Parathyroid adenoma (tissue), 2 donors: ENCODE results near the gene CCDC88A.
"Not testable (repeated sequence)": the region's sequence is repeated elsewhere in the genome, so short reads cannot be mapped to it uniquely, and the experiment has no call there.

Experiments
- H2AFZ ChIP-seq: fragments of 300-600 bp; sonication (generic); one replicate; pipeline ENCODE4 v1.7.0; 2017; ENCODE audit warnings: antibody characterized with exemption, mild to moderate bottlenecking
- H3K27ac ChIP-seq: fragments of 300-600 bp; sonication (generic); one replicate; pipeline ENCODE4 v1.7.0; 2017
- H3K27me3 ChIP-seq: fragments of 300-600 bp; sonication (generic); one replicate; pipeline ENCODE4 v1.7.0; 2017; ENCODE audit warnings: low read length; ENCODE audit not compliant: control insufficient read depth, insufficient read depth
- H3K36me3 ChIP-seq: fragments of 300-600 bp; sonication (generic); one replicate; pipeline ENCODE4 v1.7.0; 2017; ENCODE audit warnings: low read length; ENCODE audit not compliant: control insufficient read depth, insufficient read depth
- H3K4me1 ChIP-seq: fragments of 300-600 bp; sonication (generic); one replicate; pipeline ENCODE4 v1.7.0; 2017; ENCODE audit warnings: control low read depth
- H3K4me2 ChIP-seq: fragments of 300-600 bp; sonication (generic); one replicate; pipeline ENCODE4 v1.7.0; 2017; ENCODE audit warnings: low read length
- H3K4me3 ChIP-seq: fragments of 300-600 bp; sonication (generic); one replicate; pipeline ENCODE4 v1.7.0; 2017; ENCODE audit warnings: low read depth, low read length
- H3K79me2 ChIP-seq: fragments of 300-600 bp; sonication (generic); one replicate; pipeline ENCODE4 v1.7.0; 2017; ENCODE audit warnings: control low read depth
- H3K9ac ChIP-seq: fragments of 300-600 bp; sonication (generic); one replicate; pipeline ENCODE4 v1.7.0; 2017; ENCODE audit warnings: mild to moderate bottlenecking
- H3K9me3 ChIP-seq: fragments of 300-600 bp; sonication (generic); one replicate; pipeline ENCODE4 v1.7.0; 2017; ENCODE audit warnings: low read length; ENCODE audit not compliant: control insufficient read depth
- CTCF ChIP-seq: fragments of 300-600 bp; sonication (generic); IDR thresholded peaks from one replicate; pipeline ENCODE4 v1.7.0; 2017; ENCODE audit warnings: antibody characterized with exemption, mild to moderate bottlenecking
- donor health status: primary hyperparathyroidism.

Gene CCDC88A

GRCh38 chr2:55459279-55459678 lies 39.6 kb upstream of the CCDC88A start:
- H3K9me3 ChIP-seq = no peaks in the 10 kb centered on the region
- no peaks in the 10 kb centered on the region for H3K27me3 ChIP-seq
- no peak overlapping the region for H3K4me2 ChIP-seq
- no peak overlapping the region for H3K4me3 ChIP-seq
- H3K4me1 ChIP-seq = no peaks in the 10 kb centered on the region
- H3K27ac ChIP-seq = no peak overlapping the region
- no peaks in the 10 kb centered on the region for H3K79me2 ChIP-seq
- H3K9ac ChIP-seq = no peak overlapping the region
- no peaks in the 10 kb centered on the region for H3K36me3 ChIP-seq
- no peak for TF ChIP-seq CTCF
- no peak overlapping the region for H2AFZ ChIP-seq

GRCh38 chr2:55454121-55454520 lies 34.5 kb upstream of the CCDC88A start:
- no peak for TF ChIP-seq CTCF
- H3K36me3 ChIP-seq = no peaks in the 10 kb centered on the region
- H2AFZ ChIP-seq = no peak overlapping the region
- no peaks in the 10 kb centered on the region for H3K4me1 ChIP-seq
- H3K9ac ChIP-seq = no peak overlapping the region
- no peak overlapping the region for H3K4me3 ChIP-seq
- H3K27me3 ChIP-seq = no peaks in the 10 kb centered on the region
- H3K79me2 ChIP-seq = no peaks in the 10 kb centered on the region
- no peak overlapping the region for H3K4me2 ChIP-seq
- no peaks in the 10 kb centered on the region for H3K9me3 ChIP-seq
- no peak overlapping the region for H3K27ac ChIP-seq

- Histone ChIP-seq H3K79me2 (no peaks in the 10 kb centered on the region), H3K4me3 (no peak overlapping the region), H3K9me3 (no peaks in the 10 kb centered on the region), H3K27me3 (no peaks in the 10 kb centered on the region), H2AFZ (no peak overlapping the region), H3K9ac (no peak overlapping the region), H3K4me1 (no peaks in the 10 kb centered on the region), H3K36me3 (no peaks in the 10 kb centered on the region), H3K27ac (no peak overlapping the region), H3K4me2 (no peak overlapping the region)
- TF ChIP-seq CTCF = no peak
Observed at GRCh38 chr2:55452879-55453278, 33.2 kb upstream of the CCDC88A start.

- no peak overlapping the region for H3K27ac ChIP-seq
- no peak overlapping the region for H3K4me2 ChIP-seq
- no peaks in the 10 kb centered on the region for H3K27me3 ChIP-seq
- TF ChIP-seq CTCF = no peak
- no peak overlapping the region for H2AFZ ChIP-seq
- H3K36me3 ChIP-seq = no peaks in the 10 kb centered on the region
- no peak overlapping the region for H3K4me3 ChIP-seq
- no peaks in the 10 kb centered on the region for H3K9me3 ChIP-seq
- H3K79me2 ChIP-seq = no peaks in the 10 kb centered on the region
- H3K4me1 ChIP-seq = no peaks in the 10 kb centered on the region
- no peak overlapping the region for H3K9ac ChIP-seq
Observed at GRCh38 chr2:55451699-55452098, 32.0 kb upstream of the CCDC88A start.

GRCh38 chr2:55450014-55450413 lies 30.4 kb upstream of the CCDC88A start:
- H3K4me3 ChIP-seq, H3K9ac ChIP-seq, H3K36me3 ChIP-seq, H3K4me2 ChIP-seq, H3K79me2 ChIP-seq, H3K27ac ChIP-seq, H3K4me1 ChIP-seq, H2AFZ ChIP-seq, H3K27me3 ChIP-seq, H3K9me3 ChIP-seq: not testable (repeated sequence)

GRCh38 chr2:55442045-55442760 lies 22.5 kb upstream of the CCDC88A start:
- H3K4me1 ChIP-seq, H3K9me3 ChIP-seq, H2AFZ ChIP-seq, H3K27me3 ChIP-seq, H3K36me3 ChIP-seq, H3K27ac ChIP-seq, H3K4me3 ChIP-seq, H3K4me2 ChIP-seq, H3K9ac ChIP-seq, H3K79me2 ChIP-seq: not testable (repeated sequence)
